ENCODE results near the gene TNF. TPM values are rescaled to one million over a fixed set of nuclear protein-coding genes. Genes with fewer than 3 reads are reported as not detected.

TNF gene
- total RNA-seq, 1 experiment from 2014 or later: 0.31 TPM

- TF ChIP-seq SOX15 (CRISPR knock-in tag; IDR thresholded peaks at IDR 0.05): no peak
- no peak for TF ChIP-seq MXD4 (CRISPR knock-in tag; IDR thresholded peaks at IDR 0.05; ENCODE audit: borderline replicate concordance)
These were observed 34.7 kb upstream of the TNF start (continued) for GRCh38 chr6:31540640-31541039.

DNA sequence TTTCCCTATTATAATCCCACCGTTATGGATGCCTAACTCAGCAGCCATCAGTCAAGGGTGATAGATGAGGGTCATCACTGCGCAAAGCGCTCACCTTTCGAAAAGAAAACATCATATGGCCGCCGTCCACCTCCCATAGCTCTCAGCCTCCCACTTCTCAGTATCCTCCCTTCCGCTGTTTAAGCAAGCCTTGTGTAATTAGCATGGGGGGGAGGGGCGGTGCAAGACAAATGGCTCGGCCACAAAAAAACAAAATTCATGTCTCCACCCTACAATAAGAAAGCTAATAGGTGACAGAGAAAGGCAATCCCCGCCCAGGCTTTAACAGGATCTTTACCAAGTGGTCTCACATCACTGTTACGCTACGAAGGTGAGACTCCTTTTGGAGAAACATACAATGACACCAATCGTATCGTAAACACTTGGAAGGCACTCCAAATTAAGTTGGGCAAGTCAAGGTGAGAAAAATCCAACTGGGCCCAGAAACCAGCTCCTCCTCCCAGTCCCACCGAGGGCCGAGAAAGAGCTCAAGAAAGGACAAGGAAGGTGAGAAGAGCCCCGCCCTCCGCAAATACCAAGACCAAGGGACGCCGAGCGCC lies 34.2 kb upstream of the TNF start:
- DNase-seq (ENCODE audit: low spot score) (no peak), ATAC-seq (no peak)
- H3K36me3 Mint-ChIP-seq: peaks cover 49% of the 10 kb centered on the region
- TF ChIP-seq EMX1 (CRISPR knock-in tag; IDR thresholded peaks at IDR 0.05) (0 out of 2 replicates have a peak, but pooled peaks have one; percentile 11), NR1H2 (CRISPR knock-in tag; IDR thresholded peaks at IDR 0.05) (no peak), NFE2L1 (CRISPR knock-in tag; IDR thresholded peaks at IDR 0.05) (no peak), KAT7 (CRISPR knock-in tag; IDR thresholded peaks at IDR 0.05; ENCODE audit: borderline replicate concordance) (0 out of 2 replicates have a peak, but pooled peaks have one; percentile 81), TEAD1 (CRISPR knock-in tag; IDR thresholded peaks at IDR 0.05) (no peak), ELF4 (CRISPR knock-in tag; IDR thresholded peaks at IDR 0.05; ENCODE audit: low read depth) (no peak), PREB (CRISPR knock-in tag; IDR thresholded peaks at IDR 0.05; ENCODE audit: borderline replicate concordance) (no peak), TP53 (CRISPR knock-in tag; IDR thresholded peaks at IDR 0.05) (no peak), USF1 (CRISPR knock-in tag; IDR thresholded peaks at IDR 0.05) (no peak), NFYB (CRISPR knock-in tag; conservative IDR thresholded peaks at IDR 0.05; ENCODE audit: low read depth) (no peak), FOXK1 (CRISPR knock-in tag; IDR thresholded peaks at IDR 0.05) (0 out of 2 replicates have a peak, but pooled peaks have one; percentile 18), JAZF1 (CRISPR knock-in tag; IDR thresholded peaks at IDR 0.05) (no peak), ZNF532 (CRISPR knock-in tag; IDR thresholded peaks at IDR 0.05; ENCODE audit: borderline replicate concordance) (no peak), MAX (CRISPR knock-in tag; IDR thresholded peaks at IDR 0.05) (no peak)
- ChIA-PET CTCF (interaction anchor here (0.7 to 4.8 kb wide), 8 partner anchors 10 to 454 kb away, joined by 3 to 23 read pairs (median 6); partner anchors contain the start of gene LST1), POLR2A (interaction anchor here (0.5 to 2.5 kb wide), 16 partner anchors 10 to 308 kb away, joined by 3 to 22 read pairs (median 4); partner anchors contain the start of genes BAG6, DDAH2, GPANK1 and HSPA1B)
- peaks cover 46% of the 10 kb centered on the region for H3K4me1 Mint-ChIP-seq
- peak overlapping the region; percentile 98 for H3K27ac Mint-ChIP-seq
- no peaks in the 10 kb centered on the region for H3K27me3 Mint-ChIP-seq (ENCODE audit: low read depth)
- peak overlapping the region; percentile 99 for H3K4me3 Mint-ChIP-seq
- H3K9me3 Mint-ChIP-seq: no peaks in the 10 kb centered on the region
